ENCODE results near the gene TLR8.
A peak's percentile ranks its signal among the peaks of the same experiment; 100 is the strongest.
"Not testable (repeated sequence)": the region's sequence is repeated elsewhere in the genome, so short reads cannot be mapped to it uniquely, and the experiment has no call there.

The TLR8 gene

GRCh38 chrX:12929701-12930100 is 23.3 kb downstream of the TLR8 start:
- Histone ChIP-seq H3K4me1 (ENCODE audit: control insufficient read depth, low read depth, low read length) (no peaks in the 10 kb centered on the region), H3K4me3 (ENCODE audit: low read length) (no peak overlapping the region), H3K9me3 (ENCODE audit: control insufficient read depth, low read depth, low read length) (no peaks in the 10 kb centered on the region), H3K27ac (ENCODE audit: low read length) (no peak overlapping the region), H3K9ac (ENCODE audit: low read length) (no peak overlapping the region), H3K27me3 (ENCODE audit: control insufficient read depth, insufficient read depth, low read length) (no peaks in the 10 kb centered on the region), H3K36me3 (ENCODE audit: control insufficient read depth, low read depth, low read length) (no peaks in the 10 kb centered on the region)

GRCh38 chrX:12930150-12930549 is 23.7 kb downstream of the TLR8 start:
- H3K4me1 ChIP-seq (ENCODE audit: control insufficient read depth, low read depth, low read length), result no peaks in the 10 kb centered on the region
- no peak overlapping the region for H3K9ac ChIP-seq (ENCODE audit: low read length)
- no peaks in the 10 kb centered on the region for H3K27me3 ChIP-seq (ENCODE audit: control insufficient read depth, insufficient read depth, low read length)
- H3K9me3 ChIP-seq (ENCODE audit: control insufficient read depth, low read depth, low read length), result no peaks in the 10 kb centered on the region
- no peak overlapping the region for H3K4me3 ChIP-seq (ENCODE audit: low read length)
- H3K27ac ChIP-seq (ENCODE audit: low read length), result no peak overlapping the region
- H3K36me3 ChIP-seq (ENCODE audit: control insufficient read depth, low read depth, low read length), result no peaks in the 10 kb centered on the region

GRCh38 chrX:12932244-12932643 is 25.8 kb downstream of the TLR8 start:
- no peaks in the 10 kb centered on the region for H3K4me1 ChIP-seq (ENCODE audit: control insufficient read depth, low read depth, low read length)
- H3K9ac ChIP-seq (ENCODE audit: low read length), result no peak overlapping the region
- H3K27me3 ChIP-seq (ENCODE audit: control insufficient read depth, insufficient read depth, low read length), result no peaks in the 10 kb centered on the region
- H3K36me3 ChIP-seq (ENCODE audit: control insufficient read depth, low read depth, low read length), result no peaks in the 10 kb centered on the region
- no peak overlapping the region for H3K27ac ChIP-seq (ENCODE audit: low read length)
- H3K9me3 ChIP-seq (ENCODE audit: control insufficient read depth, low read depth, low read length), result peaks cover 11% of the 10 kb centered on the region
- H3K4me3 ChIP-seq (ENCODE audit: low read length), result no peak overlapping the region

GRCh38 chrX:12934850-12935249 is 28.4 kb downstream of the TLR8 start:
- H3K9me3 ChIP-seq (ENCODE audit: control insufficient read depth, low read depth, low read length), result peaks cover 15% of the 10 kb centered on the region
- H3K9ac ChIP-seq (ENCODE audit: low read length), result no peak overlapping the region
- H3K27me3 ChIP-seq (ENCODE audit: control insufficient read depth, insufficient read depth, low read length), result no peaks in the 10 kb centered on the region
- no peaks in the 10 kb centered on the region for H3K36me3 ChIP-seq (ENCODE audit: control insufficient read depth, low read depth, low read length)
- H3K4me3 ChIP-seq (ENCODE audit: low read length), result no peak overlapping the region
- peaks cover 5% of the 10 kb centered on the region for H3K4me1 ChIP-seq (ENCODE audit: control insufficient read depth, low read depth, low read length)
- no peak overlapping the region for H3K27ac ChIP-seq (ENCODE audit: low read length)

- Histone ChIP-seq H3K36me3 (ENCODE audit: control insufficient read depth, low read depth, low read length) (no peaks in the 10 kb centered on the region), H3K4me1 (ENCODE audit: control insufficient read depth, low read depth, low read length) (peaks cover 5% of the 10 kb centered on the region), H3K9me3 (ENCODE audit: control insufficient read depth, low read depth, low read length) (peaks cover 15% of the 10 kb centered on the region), H3K9ac (ENCODE audit: low read length) (no peak overlapping the region), H3K27ac (ENCODE audit: low read length) (no peak overlapping the region), H3K4me3 (ENCODE audit: low read length) (no peak overlapping the region), H3K27me3 (ENCODE audit: control insufficient read depth, insufficient read depth, low read length) (no peaks in the 10 kb centered on the region)
Observed at GRCh38 chrX:12936947-12937346, 30.5 kb downstream of the TLR8 start.

- not testable (repeated sequence) for H3K4me3 ChIP-seq (ENCODE audit: low read length); H3K27me3 ChIP-seq (ENCODE audit: control insufficient read depth, insufficient read depth, low read length); H3K36me3 ChIP-seq (ENCODE audit: control insufficient read depth, low read depth, low read length); H3K4me1 ChIP-seq (ENCODE audit: control insufficient read depth, low read depth, low read length); H3K9ac ChIP-seq (ENCODE audit: low read length); H3K27ac ChIP-seq (ENCODE audit: low read length)
- peaks cover 15% of the 10 kb centered on the region for H3K9me3 ChIP-seq (ENCODE audit: control insufficient read depth, low read depth, low read length)
Observed at GRCh38 chrX:12940471-12940870, 34.1 kb downstream of the TLR8 start.

- not testable (repeated sequence) for H3K27ac ChIP-seq (ENCODE audit: low read length); H3K36me3 ChIP-seq (ENCODE audit: control insufficient read depth, low read depth, low read length); H3K9ac ChIP-seq (ENCODE audit: low read length); H3K27me3 ChIP-seq (ENCODE audit: control insufficient read depth, insufficient read depth, low read length); H3K9me3 ChIP-seq (ENCODE audit: control insufficient read depth, low read depth, low read length); H3K4me3 ChIP-seq (ENCODE audit: low read length)
- H3K4me1 ChIP-seq (ENCODE audit: control insufficient read depth, low read depth, low read length), result peaks cover 21% of the 10 kb centered on the region
Observed at GRCh38 chrX:12943592-12943991, 37.2 kb downstream of the TLR8 start.

GRCh38 chrX:12944452-12944851 is 38.0 kb downstream of the TLR8 start:
- not testable (repeated sequence) for H3K4me3 ChIP-seq (ENCODE audit: low read length); H3K9me3 ChIP-seq (ENCODE audit: control insufficient read depth, low read depth, low read length); H3K27me3 ChIP-seq (ENCODE audit: control insufficient read depth, insufficient read depth, low read length); H3K36me3 ChIP-seq (ENCODE audit: control insufficient read depth, low read depth, low read length); H3K9ac ChIP-seq (ENCODE audit: low read length); H3K27ac ChIP-seq (ENCODE audit: low read length)
- peaks cover 16% of the 10 kb centered on the region for H3K4me1 ChIP-seq (ENCODE audit: control insufficient read depth, low read depth, low read length)

- no peaks in the 10 kb centered on the region for H3K36me3 ChIP-seq (ENCODE audit: control insufficient read depth, low read depth, low read length)
- no peak overlapping the region for H3K9ac ChIP-seq (ENCODE audit: low read length)
- H3K4me1 ChIP-seq (ENCODE audit: control insufficient read depth, low read depth, low read length), result peaks cover 16% of the 10 kb centered on the region
- H3K27me3 ChIP-seq (ENCODE audit: control insufficient read depth, insufficient read depth, low read length), result no peaks in the 10 kb centered on the region
- no peaks in the 10 kb centered on the region for H3K9me3 ChIP-seq (ENCODE audit: control insufficient read depth, low read depth, low read length)
- no peak overlapping the region for H3K4me3 ChIP-seq (ENCODE audit: low read length)
- no peak overlapping the region for H3K27ac ChIP-seq (ENCODE audit: low read length)
Observed at GRCh38 chrX:12945494-12945893, 39.1 kb downstream of the TLR8 start.

- Histone ChIP-seq H3K36me3 (ENCODE audit: control insufficient read depth, low read depth, low read length) (no peaks in the 10 kb centered on the region), H3K27ac (ENCODE audit: low read length) (no peak overlapping the region), H3K27me3 (ENCODE audit: control insufficient read depth, insufficient read depth, low read length) (no peaks in the 10 kb centered on the region), H3K9ac (ENCODE audit: low read length) (no peak overlapping the region), H3K4me1 (ENCODE audit: control insufficient read depth, low read depth, low read length) (peaks cover 16% of the 10 kb centered on the region), H3K9me3 (ENCODE audit: control insufficient read depth, low read depth, low read length) (no peaks in the 10 kb centered on the region), H3K4me3 (ENCODE audit: low read length) (no peak overlapping the region)
Observed at GRCh38 chrX:12946406-12946805, 40.0 kb downstream of the TLR8 start.

GRCh38 chrX:12946838-12947544 is 40.6 kb downstream of the TLR8 start:
- Histone ChIP-seq H3K9ac (ENCODE audit: low read length) (peak overlapping the region; percentile 8), H3K27me3 (ENCODE audit: control insufficient read depth, insufficient read depth, low read length) (no peaks in the 10 kb centered on the region), H3K27ac (ENCODE audit: low read length) (no peak overlapping the region), H3K9me3 (ENCODE audit: control insufficient read depth, low read depth, low read length) (no peaks in the 10 kb centered on the region), H3K4me3 (ENCODE audit: low read length) (no peak overlapping the region), H3K36me3 (ENCODE audit: control insufficient read depth, low read depth, low read length) (no peaks in the 10 kb centered on the region), H3K4me1 (ENCODE audit: control insufficient read depth, low read depth, low read length) (peaks cover 16% of the 10 kb centered on the region)

GRCh38 chrX:12947545-12948235 is 41.3 kb downstream of the TLR8 start:
- H3K4me1 ChIP-seq (ENCODE audit: control insufficient read depth, low read depth, low read length), result peaks cover 16% of the 10 kb centered on the region
- no peak overlapping the region for H3K4me3 ChIP-seq (ENCODE audit: low read length)
- H3K9ac ChIP-seq (ENCODE audit: low read length), result peak overlapping the region; percentile 8
- H3K36me3 ChIP-seq (ENCODE audit: control insufficient read depth, low read depth, low read length), result no peaks in the 10 kb centered on the region
- no peak overlapping the region for H3K27ac ChIP-seq (ENCODE audit: low read length)
- H3K27me3 ChIP-seq (ENCODE audit: control insufficient read depth, insufficient read depth, low read length), result no peaks in the 10 kb centered on the region
- no peaks in the 10 kb centered on the region for H3K9me3 ChIP-seq (ENCODE audit: control insufficient read depth, low read depth, low read length)
